Iris pigment epithelial cell (primary cell): ENCODE results near the gene SEC24D.

Source experiments
- DNase-seq: peaks from one replicate; pipeline ENCODE4 v3.0.0-alpha.2; 2011; ENCODE audit warnings: low read depth

The SEC24D gene

DNA sequence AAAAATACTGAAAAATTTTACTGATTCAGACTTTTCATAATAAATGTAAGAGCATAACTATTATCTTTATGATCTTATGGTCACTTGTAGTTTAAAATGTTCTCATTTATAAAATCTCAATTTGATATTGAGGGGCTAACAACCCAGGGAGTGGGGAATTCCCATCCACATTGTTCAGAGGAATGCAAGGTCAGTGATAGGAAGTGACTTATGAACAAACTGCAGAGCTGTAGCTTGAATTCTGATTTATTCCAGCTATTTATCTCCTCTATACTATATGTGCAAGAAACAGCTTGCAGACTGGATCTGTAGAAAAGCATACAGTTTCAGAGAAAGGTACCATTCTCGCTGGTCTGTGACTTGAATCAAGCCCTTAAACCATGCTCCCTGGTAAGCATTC lies 61.6 kb downstream of the SEC24D start:
- DNase-seq: no peak

DNA sequence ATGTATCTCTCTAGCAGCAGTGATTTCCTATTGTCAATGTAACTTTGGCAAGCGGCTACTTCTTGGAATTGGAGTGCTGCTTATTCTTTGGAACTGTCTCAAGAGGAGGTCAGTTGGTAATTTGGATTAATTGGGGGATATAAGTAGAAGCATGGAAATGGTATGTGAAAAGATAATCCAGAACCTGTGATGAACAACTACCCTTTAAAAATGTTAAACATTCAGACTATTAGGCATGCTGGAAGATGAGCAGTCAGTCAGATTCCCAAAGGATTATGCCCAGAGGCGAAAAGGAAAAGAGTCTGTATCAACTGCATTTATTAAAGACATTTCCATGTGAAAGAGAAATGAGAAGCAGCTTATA lies 62.5 kb downstream of the SEC24D start:
- DNase-seq: no peak

DNA sequence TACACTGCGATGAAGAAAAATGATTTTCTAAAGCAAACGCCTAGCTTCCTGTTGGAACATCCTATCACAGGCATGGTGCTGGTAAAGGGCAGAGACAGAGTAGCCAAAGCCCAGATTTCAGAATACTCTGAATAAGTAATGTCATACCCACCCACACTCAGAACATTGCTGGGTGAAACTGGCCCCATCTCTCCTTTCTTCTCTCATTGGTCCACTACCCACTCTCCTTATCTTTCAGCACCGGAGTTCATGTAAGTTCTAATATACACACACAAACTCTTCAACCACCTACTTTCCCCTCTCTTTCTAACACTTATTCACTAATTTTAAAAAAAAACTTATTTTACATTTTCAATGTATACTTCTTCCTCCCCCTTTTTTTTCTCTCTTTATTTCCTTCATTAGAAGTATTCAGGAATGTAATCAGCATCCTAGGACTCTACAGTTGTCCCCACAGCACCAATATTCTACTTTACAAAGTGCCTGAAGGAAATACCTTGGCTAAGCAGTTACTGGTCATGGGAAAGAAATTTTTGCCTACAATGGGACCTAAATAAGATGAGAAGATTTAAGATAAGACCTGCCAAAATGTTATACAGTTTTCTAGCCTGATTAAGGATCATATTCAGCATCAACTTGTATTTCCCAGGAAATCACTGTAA lies 63.0 kb downstream of the SEC24D start:
- DNase-seq: peak; percentile 44

DNA sequence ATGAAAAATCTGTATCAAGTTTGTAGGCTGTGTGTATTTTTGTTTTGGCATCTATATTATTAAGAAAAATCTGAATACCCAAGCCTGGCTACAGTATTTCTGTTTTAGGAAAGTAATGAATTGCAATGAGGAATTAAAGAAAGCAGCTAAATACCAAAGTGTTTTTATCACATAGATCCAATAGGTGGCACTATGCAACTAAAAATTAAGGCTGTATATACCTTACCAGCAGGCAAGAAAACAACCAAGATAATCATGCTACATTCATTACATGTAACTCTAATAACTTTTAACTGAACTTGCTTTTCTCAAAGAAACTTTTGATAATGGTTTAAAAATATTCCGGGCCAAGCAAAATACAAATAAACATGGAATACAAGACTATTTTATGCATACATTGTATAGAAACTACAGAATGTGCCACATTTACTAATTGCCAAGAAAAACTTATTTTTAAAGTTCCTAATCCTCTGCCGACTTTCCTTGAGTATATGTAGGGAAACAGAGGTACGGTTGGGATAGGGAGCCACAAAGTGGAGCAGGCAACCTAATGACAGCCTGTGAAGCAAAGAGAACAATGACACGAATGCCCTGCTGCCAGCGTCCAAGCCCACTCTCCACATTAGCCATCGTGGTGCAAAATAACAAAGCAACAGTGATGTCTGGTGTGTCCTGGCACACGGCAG lies 63.7 kb downstream of the SEC24D start:
- DNase-seq: peak; percentile 66

DNA sequence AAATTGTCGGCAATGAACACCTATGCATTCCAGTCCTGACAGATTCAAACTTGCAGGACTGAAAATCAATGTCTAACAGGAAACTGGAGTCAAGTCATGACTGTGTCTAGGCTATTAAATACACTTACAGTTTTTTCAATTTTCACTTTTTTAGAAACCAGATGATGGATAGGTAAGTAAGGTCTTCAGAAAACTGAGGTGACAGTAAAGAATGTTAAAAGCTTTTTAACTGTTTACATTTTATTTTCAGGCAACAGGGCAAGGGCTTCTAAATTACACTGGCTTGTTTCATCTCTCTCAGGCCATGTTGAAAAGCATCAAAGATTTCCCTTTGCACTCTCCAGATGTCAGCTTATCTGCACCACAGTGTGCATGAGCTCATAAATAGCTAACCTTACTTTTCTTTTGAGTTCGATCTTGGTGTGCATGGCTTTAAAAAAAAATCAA lies 65.2 kb downstream of the SEC24D start:
- no peak for DNase-seq

DNA sequence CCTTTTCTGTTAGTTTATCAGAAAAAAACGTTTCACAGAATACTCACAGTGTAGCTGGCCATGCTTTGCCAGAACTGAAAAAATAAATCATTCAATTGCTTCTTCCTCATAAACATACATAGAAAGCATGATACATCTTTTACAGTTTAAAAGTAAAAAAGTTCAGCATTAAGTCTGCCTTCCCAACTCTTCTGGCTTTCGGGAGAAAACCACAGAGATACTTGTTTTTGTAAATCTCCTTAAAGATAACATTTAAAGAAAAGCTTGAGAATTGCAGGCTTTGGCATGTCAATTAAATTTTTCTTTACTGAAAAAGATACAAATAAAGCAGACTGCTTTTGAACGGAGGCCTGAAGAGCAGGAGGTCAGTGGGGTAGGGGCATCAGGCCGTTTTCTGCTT lies 66.8 kb downstream of the SEC24D start:
- no peak for DNase-seq

DNA sequence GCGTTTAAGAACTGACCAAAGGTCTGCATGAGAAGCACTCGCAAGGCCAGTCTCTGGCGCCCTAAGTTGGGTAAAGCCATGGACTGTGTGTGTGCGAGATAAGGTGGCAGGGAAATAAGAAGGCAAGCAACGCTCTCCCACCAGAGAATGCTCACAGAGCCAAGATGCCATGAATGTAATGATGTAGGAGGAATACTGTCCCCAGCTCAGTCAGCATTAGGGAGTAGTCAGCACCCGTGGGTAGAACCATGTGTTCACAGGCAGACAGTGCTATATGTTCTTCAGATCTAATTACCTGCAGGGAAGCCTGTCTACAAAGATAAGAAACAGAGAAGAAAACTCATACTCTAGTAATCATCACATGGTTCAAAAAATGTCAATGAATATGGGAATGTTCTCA lies 68.8 kb downstream of the SEC24D start:
- no peak for DNase-seq

DNA sequence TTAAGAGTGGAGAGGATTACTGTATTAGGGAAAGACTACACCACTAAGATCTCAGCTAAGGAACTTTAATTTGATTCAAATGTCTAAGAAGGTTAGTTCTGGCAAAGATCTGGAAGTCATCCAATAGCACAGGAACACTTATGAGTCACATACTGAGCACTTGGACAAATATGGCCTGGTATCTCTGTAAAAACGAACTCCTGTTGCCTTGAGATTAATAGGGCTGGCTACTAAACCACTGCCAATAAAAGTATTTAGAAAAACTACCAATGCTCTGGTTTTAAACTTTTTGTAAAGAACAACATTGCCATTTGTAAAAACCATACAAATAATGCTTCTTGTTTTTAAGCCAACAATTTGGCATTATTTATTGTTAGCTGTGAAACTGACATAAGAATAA lies 70.5 kb downstream of the SEC24D start:
- DNase-seq: peak; percentile 98

DNA sequence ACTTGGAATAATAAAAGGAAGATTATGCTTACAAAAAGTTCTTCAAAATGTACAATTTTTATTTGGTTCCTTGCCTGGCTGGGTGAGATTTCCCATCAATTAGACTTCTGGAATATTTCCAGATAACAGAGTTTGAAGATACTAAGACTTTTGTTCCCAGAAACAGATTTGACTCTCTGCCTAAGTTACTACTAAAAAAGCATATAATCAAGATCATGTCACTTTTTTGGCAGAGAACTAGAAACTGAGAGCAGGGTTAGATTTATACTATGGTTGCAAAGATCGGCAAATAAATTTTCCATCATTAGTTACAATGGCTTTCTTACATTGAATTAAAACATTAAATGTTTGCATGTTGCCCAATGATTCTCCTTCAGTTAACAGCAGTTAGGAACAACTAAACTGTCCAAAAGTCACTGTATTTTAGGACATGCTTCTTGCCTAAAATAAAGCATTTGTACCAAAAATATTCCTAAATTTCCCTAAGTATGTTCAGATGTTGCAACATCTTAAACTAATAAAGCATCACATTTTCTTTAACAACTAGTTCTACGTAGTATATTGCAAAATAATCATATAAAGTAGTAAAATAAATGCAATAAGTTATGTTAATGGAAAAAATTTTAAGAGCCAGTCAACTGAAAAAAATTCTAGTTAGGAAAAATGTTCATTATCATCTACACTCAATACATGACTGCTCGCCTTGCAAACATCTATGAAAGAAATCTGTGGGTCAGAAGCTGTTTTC lies 73.0 kb downstream of the SEC24D start:
- no peak for DNase-seq

DNA sequence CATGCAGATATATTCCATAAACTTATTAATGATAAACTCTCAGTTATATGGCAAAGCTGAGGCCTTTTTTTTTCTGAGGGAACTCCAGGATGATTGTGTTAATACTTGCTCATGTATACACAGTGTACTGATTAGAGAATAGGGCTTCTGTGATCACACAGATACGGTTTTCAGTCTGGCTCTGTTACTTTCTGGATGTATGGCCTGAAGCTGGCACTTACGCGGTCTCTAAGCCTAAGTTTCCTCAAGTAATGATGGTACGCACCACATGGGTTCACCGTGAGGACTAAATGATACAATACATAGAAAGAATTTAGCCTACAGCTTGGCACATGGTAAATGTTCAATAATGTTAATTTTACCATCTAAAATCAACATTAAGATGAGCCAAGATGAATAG lies 73.8 kb downstream of the SEC24D start:
- no peak for DNase-seq

DNA sequence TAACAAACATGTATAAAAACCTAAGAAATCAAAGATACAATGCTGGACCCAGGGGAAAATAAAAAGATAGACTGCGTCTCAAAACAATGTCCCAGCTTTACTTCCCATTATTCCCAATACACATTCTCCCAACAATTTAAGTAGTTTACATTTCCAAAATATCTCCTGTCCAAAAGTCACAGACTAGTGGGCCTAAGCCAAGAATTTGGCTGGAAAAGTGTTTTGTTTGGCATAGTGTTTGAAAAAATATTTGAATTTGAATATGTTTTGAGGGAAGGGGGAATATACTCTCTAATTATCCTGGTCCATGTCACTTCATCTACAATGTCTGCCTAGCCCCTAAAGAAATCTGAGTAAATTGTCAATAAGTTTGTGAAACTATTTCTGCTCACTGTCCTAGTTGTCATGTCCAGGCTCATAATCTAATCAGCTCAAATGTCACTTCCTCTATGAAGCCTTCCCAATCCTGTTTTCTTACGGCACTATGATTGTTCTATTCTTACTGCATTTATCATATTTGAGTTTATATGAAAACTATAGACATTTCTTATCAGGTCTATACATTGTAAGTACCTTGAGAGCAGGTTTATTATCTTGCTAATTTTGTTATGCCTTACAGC lies 74.4 kb downstream of the SEC24D start:
- no peak for DNase-seq

DNA sequence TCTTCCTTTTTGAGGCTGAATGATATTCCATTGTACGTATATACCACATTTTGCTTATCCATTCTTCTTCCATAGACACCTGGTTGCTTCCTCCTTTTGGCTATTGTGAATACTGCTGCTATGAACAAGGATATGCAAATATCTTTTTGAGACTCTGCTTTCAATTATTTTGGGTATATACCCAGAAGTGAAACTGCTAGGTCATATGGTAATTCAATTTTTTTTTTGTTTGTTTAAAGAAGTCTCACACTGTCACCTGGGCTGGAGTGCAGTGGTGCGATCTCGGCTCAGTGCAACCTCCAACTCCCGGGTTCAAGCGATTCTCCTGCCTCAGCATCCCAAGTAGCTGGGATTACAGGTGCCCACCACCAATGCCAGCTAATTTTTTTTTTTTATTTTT lies 75.4 kb downstream of the SEC24D start:
- no peak for DNase-seq

DNA sequence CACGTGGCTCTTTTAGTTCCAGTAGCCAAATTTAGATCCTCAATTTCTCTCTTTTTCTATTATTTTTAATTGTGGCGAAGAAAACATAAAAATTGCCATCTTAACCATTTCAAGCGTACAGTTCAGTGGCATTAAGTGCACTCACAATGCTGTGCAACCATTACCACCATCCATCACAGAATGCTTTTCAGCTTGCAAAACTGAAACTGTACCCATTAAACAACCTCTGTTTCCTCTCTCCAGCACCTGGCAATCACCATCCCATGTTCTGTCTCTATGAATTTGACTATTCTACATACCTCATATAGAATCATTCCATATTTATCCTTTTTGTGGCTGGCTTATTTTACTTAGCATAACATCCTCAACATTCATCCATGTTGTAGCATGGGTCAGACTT lies 75.8 kb downstream of the SEC24D start:
- DNase-seq: no peak

DNA sequence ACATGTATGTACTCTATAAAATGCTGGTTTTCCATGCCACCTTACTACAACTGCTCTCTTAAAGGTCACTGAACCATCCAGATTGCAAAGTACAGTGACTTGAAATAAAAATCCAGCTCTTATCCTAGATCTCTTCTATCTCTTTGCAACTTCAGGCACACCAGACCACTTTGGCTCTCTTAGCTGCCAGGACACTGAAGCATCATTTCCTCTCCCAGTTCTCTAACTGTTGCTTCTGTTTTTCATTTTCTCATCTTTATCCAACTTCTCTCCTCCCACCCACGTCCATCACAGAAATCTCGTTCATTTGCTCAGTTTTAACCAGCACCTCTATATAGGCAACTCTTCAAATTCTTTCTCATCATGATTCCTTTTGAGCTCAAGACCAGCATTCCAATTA lies 76.4 kb downstream of the SEC24D start:
- no peak for DNase-seq

DNA sequence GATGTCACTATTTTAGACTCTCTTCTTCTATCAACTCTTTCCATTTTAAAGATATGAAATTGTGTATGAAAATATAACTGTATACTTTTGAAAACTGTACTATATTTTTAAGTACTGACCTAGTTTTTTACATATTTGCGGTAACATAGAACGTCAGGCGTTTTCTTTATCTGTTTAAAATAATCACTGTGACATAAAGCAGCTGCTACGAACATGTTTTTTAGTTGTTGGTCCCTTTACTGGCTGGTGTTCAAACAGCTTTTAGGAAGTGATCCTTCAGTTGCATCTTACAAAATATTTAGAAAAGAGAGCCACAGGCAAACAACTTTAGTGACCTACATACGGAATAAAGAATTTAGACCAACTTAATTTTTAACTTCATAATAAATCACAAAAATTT lies 77.6 kb downstream of the SEC24D start:
- peak; percentile 92 for DNase-seq

DNA sequence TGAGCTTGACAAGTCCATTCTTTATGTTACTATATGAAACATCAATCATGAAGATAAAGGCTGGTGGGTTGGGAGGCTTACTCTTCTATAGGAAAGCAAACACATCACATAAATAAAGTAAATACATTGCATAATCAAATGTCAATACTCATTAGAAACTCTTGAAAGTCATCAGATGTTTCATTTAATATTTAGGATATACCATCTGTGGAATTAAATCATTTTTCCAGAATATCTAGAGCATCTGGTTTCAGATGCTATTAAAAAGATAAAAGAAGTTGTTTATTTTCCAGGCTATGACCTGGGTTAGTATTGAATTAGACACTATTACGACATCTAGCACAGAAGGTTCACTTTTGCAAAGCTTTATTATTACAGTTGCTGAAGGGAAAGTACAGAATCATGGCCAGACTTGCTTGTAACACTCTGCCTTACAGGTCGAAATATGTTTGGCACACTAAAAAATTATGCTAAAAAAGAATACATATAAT lies 78.1 kb downstream of the SEC24D start:
- peak; percentile 93 for DNase-seq

DNA sequence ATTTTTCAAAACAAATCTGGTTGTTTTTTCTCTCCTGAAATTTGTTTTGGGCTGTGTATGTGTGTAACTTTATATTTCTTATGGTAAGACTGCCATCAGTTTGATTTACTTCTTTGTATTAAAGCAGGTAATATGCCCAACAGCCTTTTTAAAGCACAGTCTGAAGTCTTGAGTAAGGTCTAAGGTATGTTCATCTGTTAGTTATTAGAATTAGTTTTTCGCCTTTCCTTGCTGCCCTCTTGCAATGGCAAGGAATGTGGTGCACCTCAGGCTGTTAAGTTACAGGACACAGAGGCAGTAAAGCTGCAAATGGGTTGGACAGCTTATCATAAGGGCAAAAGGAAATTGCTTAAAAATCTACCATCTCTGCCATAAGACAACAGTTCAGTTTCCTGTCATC lies 79.0 kb downstream of the SEC24D start:
- DNase-seq: no peak

DNA sequence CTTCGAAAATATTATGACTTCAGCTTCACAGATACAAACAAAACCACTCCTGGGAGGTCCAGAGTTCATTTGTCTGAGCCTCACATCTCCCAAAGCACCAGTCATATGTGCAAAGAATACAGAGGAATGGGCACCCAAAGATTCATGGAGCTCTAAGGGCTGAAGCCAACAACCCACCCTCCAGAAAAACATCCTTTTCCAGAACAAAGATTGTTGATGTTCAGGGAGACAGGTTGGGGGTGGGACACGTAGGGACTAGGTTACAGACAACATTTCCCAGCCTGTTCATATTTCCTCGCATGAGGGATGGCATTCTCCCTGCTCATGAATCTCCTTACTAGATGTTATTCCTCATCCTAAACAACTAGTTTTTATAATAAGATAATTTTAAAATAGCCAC lies 79.5 kb downstream of the SEC24D start:
- DNase-seq: no peak

DNA sequence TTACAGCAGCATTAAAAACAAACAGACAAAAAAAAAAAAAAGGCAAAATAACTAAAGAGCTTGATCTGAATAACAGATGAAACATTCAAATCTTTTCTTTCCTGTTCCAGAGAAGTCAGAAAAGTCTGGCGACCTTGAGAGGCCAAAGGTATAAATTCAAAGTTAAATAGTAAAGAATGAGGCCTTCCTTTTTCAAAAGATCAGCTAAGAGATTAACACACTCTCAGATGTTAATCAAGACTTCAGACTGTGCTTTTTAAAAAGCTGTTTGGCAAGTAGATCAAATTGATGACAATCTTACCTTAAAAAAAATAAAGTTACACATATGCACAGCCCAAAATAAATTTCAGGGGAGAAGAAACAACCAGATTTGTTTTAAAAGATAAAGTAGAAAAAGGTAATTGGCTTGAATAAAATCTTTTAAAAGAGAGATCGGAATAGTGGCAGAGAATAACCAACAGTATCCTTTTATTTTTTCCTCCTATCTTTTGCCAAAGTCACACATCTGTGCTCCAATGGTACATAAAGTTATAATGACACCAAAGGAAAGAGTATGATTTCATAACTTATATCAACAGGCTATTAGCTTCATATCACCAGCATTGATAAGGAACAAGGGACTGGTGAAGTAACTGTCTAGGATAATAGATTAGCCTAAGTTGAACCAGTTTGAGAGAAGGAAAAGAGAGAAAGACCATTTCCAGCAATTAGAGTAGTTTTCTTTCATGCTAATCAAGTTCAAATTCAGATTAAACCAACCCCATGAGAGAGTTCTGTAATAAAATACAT lies 80.3 kb downstream of the SEC24D start:
- no peak for DNase-seq

DNA sequence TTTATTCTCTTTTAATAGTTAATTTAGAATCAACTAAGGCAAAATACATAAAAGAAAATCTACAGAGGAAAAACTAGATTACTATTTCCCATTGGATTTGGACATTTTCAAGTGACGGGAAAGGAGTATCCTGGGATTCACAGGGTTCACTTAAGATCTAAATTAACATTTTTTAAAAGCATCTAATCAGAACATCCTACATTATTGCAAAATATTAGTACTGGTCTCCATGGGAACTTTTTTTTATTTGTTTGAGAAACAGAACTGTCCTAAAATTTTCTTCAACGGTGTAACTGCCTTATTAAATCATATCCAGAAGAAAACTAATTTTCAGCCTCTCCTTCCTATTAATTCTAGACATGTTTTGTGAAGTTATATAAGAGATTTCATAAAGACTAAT lies 81.0 kb downstream of the SEC24D start:
- DNase-seq: no peak

DNA sequence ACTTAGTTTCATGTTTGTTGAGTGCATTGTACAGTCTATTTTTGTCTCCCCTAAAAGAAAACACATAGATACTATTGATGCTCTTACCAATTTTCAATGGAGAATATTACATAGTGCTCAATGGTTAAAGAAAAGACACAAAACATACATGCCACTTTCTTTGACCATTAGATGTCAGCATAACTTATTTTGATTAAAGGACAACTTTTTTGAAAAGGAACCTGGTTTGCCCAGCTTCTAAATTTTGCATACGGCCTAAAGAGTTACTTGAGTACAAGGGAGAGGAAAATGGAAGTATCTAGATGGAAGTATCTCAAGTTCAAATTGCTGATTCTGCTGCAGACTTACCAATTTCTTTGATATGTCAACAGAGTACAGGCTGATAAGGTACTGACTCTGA lies 82.2 kb downstream of the SEC24D start:
- no peak for DNase-seq

DNA sequence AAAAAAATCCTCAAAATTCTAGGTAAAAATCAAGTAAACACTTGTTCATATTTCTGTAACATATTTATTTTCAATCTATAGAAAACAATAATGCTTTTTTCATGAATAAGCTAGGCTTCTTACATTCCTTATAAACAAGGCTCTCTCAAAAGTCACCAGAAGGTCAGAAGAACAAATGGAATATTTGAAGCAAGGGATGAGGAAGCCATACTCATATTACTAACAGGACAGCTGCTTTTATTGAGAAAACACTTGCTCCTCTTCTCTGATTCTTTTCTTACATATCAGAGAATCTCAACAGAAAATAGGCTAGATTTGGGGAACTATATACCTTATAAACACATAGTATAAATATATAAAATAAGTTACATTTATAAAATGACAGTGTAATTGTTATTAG lies 82.8 kb downstream of the SEC24D start:
- no peak for DNase-seq
